Activated naive CD4-positive, alpha-beta T cell (primary cell): ENCODE results near the gene KRTAP3-3.
"Not testable (repeated sequence)": the region's sequence is repeated elsewhere in the genome, so short reads cannot be mapped to it uniquely, and the experiment has no call there.

Experiments
- DNase-seq, 4 experiments: peaks; one replicate each; lab custom pipeline; 2025; lab: John Stamatoyannopoulos, UW

KRTAP3-3 gene

GRCh38 chr17:40993839-40994238 lies at the start of gene KRTAP3-3:
Gene KRTAP3-3, minus strand, starts transcription at chr17:40994164. Its CDS starts 67 bp downstream, at chr17:40994097.
- DNase-seq = no peak

DNA sequence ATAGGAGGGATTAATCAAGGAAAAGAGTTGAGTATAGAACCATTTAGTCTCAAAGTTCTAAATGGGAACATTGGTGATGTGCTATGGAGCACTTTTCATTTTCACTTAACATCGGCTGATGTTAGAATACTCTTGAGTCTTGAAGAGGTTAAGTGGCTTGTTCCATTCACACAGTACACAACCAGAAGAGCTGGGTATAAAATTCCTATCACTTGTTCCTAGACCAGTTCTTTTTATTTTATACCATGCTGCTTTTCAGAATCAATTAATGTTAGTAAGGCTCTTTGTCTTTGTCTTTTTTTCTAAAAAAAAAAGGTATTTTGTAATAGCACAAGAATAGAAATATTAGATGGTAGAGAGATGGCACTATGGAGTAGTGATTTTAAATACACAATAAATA lies 49.0 kb upstream of the KRTAP3-3 start:
- DNase-seq = no peak

GRCh38 chr17:41040783-41041571 lies 47.0 kb upstream of the KRTAP3-3 start, which contains the start of gene KRTAP1-1:
Gene KRTAP1-1, minus strand, starts transcription at chr17:41041450. Its CDS starts 53 bp downstream, at chr17:41041397.
- not testable (repeated sequence) for DNase-seq

GRCh38 chr17:41037853-41038350 lies 43.9 kb upstream of the KRTAP3-3 start:
- no peak for DNase-seq

GRCh38 chr17:41034346-41034935 lies 40.5 kb upstream of the KRTAP3-3 start, which contains the start of gene KRTAP1-3:
Gene KRTAP1-3, minus strand, starts transcription at chr17:41034874. Its CDS starts 53 bp downstream, at chr17:41034821.
- DNase-seq = not testable (repeated sequence)

DNA sequence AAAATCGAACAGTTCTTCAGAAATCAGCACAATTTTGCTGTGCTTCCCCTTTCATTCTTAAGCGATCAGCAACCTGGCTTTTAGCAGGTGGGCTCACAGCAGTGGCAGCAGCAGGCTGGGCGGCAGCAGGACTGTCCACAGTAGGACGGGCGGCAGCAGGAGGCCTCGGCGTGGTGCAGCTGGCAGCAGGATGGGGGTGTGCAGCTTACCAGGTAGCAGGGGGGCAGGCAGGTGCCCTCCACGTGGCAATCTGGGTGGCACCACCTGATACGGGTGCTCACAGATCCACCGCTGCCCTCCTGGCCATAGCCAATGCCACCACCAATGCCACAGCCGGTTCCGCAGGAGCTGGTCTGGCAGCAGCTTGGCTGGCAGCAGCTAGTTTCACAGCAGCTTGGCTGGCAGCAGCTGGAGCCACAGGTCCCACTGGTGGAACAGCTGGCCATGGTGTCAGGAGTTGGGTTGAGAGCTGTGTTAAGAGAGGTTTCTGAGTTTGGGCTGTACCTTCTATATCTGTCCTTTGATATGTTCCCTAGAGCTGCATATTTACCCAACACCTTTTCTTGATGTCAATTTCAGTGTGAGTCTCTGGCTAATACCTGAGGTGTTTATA lies 35.8 kb upstream of the KRTAP3-3 start, which contains the start of gene KRTAP1-4:
KRTAP1-4 (minus strand) TSS at position 563 of the 613 bp plus-strand sequence; CDS start at position 446, 117 bp downstream.
- DNase-seq = no peak

- DNase-seq = no peak
These were observed 32.9 kb upstream of the KRTAP3-3 start, which contains the start of gene KRTAP1-5 for GRCh38 chr17:41026715-41027471. Gene KRTAP1-5, minus strand, starts transcription at chr17:41027208. Its CDS starts 53 bp downstream, at chr17:41027155.

- DNase-seq = no peak
These were observed 30.7 kb upstream of the KRTAP3-3 start for GRCh38 chr17:41024697-41025096.

DNA sequence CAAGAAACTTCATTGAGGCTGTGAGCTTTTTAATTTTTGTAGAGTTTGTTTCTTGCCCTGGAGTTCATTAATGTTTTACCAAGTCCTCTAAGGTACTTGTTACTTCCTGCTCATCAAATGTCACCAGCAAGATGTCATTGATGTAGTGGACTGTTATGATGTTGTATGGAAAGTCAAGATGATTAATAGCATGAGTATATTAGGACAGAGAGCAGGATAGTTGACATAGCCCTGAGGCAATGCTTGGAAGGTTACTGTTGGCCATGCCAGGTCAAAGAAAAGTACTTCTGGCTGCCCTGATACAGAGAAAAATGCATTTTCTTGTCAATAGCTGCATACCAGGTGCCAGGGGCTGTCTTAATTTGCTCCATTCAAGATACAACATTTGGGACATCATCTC lies 26.4 kb upstream of the KRTAP3-3 start:
- DNase-seq = no peak

DNA sequence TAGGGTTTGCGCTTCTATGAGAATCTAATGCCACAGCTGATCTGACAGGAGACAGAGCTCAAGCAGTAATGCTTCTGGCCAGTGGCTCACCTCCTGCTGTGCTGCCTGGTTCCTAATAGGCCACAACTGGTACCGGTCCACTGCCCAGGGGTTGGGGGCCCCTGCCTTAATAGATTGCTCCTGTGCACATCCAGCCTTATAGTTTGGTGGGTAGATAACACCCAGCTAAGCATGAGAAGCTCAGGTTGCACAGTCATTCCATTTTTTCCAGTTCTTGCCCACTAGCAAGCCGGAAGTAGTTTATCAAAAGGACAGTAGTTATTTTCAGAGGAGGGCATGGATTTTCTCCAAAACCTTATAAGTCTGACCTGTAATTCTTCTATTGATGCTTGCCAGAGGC lies 25.5 kb upstream of the KRTAP3-3 start:
- DNase-seq = no peak

GRCh38 chr17:41018541-41018940 lies 24.6 kb upstream of the KRTAP3-3 start:
- no peak for DNase-seq

DNA sequence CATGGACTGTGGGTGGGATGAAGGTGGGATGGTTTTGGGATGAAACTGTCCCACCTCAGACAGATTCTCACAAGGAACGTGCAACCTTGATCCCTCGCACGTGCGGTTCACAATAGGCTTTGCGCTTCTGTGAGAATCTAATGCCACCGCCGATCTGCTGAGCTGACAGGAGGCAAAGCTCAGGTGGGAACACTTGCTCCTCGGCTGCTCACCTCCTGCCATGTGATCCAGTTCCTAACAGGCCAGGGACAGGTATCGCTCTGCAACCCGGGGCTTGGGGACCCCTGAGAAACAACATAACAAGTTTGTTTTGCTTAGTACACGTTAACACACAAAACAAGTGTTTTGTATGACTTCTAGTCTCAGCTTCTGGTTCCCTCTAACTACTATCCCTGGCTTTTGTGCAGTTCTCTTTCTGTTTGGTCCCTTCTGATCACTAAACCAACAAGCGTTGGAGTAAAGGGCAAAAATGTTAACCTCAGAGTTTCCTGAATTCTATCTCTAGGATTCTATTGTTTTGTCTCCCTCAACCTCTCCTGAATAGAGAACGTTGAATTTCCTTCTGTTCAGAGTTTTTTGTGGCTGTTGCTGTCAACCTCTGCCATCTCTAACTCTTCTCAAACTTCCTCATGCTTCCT lies 22.7 kb upstream of the KRTAP3-3 start:
- no peak for DNase-seq

- no peak for DNase-seq
These were observed 21.5 kb upstream of the KRTAP3-3 start for GRCh38 chr17:41015454-41015853.

DNA sequence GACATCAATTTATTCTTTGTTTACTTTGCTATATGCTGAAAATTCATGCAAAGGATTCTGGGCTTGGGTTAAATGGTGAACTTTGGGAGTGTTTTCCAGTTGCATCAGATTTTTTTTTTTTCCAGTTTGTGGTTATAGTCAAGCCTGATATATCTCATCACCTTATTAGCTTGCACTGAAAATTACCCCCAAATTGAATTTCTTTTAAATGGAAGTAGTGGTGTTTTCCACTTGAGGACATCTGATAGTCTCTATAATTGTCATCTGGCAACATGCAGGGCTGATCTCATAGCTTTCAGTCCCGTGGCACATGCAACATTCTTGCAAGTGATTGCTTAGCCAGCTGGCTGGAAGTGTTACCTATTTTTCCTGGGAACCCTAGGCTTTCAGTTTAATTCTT lies 19.6 kb upstream of the KRTAP3-3 start:
- no peak for DNase-seq

GRCh38 chr17:41013181-41013580 lies 19.2 kb upstream of the KRTAP3-3 start:
- no peak for DNase-seq

DNA sequence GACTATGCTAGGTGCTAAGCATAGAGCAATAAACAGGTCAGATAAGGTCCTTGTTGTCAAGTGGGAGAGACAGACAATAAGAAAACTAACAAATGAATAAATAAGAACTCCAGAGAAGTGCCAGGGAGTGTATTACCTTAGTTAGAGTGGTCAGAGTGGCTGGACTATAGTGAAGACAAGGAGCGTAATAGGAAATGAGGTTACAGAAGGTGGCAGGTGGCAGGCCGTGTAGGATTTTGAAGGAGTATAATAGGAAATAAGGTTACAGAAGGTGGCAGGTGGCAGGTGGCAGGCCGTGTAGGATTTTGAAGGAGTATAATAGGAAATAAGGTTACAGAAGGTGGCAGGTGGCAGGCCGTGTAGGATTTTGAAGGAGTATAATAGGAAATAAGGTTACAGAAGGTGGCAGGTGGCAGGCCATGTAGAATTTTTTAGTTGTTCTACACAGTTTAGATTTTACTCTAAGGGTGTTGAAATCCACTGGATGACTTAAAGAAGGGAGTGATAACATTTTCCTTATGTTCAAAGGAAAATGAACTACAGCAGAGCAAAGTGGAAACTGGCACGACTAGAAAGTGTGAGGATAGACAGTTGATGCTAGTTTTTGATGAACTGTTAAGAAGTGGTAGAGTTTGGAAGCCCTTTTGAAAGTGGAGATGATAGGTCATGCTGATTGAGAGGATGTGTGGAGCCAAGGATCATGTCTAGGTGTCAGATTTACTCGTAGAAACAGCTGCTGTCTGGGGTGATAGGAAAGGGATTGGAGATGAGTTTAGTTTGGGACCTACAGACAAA lies 18.6 kb upstream of the KRTAP3-3 start:
- no peak for DNase-seq

DNA sequence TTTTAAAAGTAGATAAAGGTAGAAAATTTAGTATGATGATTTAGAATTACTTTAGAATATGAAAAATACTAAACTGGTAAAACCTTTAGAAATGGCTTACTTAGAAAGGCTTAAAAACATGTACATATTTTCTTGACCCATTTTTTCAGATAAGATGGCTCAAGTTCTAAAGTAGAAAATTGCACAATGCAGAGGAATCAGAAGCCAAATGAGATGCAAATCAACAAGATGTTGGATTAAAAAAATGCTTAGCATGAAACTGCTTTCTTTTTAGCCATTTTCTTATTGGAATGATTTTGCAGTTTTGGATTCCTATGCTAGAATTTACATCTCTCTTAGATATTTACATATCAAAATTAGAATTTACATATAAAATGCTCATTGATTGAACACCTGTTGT lies 16.5 kb upstream of the KRTAP3-3 start:
- no peak for DNase-seq

- DNase-seq = no peak
These were observed 16.0 kb upstream of the KRTAP3-3 start for GRCh38 chr17:41009936-41010335.

- DNase-seq = no peak
These were observed 15.4 kb upstream of the KRTAP3-3 start for GRCh38 chr17:41009301-41009760.

GRCh38 chr17:41008811-41009210 lies 14.8 kb upstream of the KRTAP3-3 start, which contains the start of gene KRTAP3-1:
Gene KRTAP3-1, minus strand, starts transcription at chr17:41009128. Its CDS starts 54 bp downstream, at chr17:41009074.
- DNase-seq = no peak
